WTC11 (cell line): ENCODE measurements around the gene SDF2. TPM values are rescaled to one million over a fixed set of nuclear protein-coding genes. Genes with fewer than 3 reads are reported as not detected.

ENCODE experiments used
- ATAC-seq: fragments of 200-7000 bp; cut with Tn5 transposase; 2 replicates; pipeline ENCODE4 v1.10.0; 2021; ENCODE audit warnings: mild to moderate bottlenecking, moderate library complexity
- CTCF ChIA-PET: fragments of 300-600 bp; sonication (Branson Sonifier 250); formaldehyde crosslinking; loops from one replicate; lab custom pipeline; 2021; ENCODE audit warnings: antibody characterized with exemption; lab: Charles Lee
- POLR2A ChIA-PET: fragments of 350-600 bp; sonication (Branson Sonifier 250); formaldehyde crosslinking; loops from one replicate; lab custom pipeline; 2021; ENCODE audit warnings: antibody characterized with exemption; lab: Charles Lee
- DNase-seq: peaks from one replicate; pipeline ENCODE4 v3.0.0; 2021; ENCODE audit warnings: low spot score
- H3K27ac Mint-ChIP-seq: 2 replicates; pipeline ENCODE4 v1.8.0; 2021; ENCODE audit warnings: mixed read lengths
- H3K27me3 Mint-ChIP-seq: 2 replicates; pipeline ENCODE4 v1.8.0; 2021; ENCODE audit warnings: low read depth, mild to moderate bottlenecking, moderate library complexity, mixed read lengths
- H3K36me3 Mint-ChIP-seq: 2 replicates; pipeline ENCODE4 v1.8.0; 2021; ENCODE audit warnings: mixed read lengths
- H3K4me1 Mint-ChIP-seq: 2 replicates; pipeline ENCODE4 v1.8.0; 2022; ENCODE audit warnings: mixed read lengths
- H3K4me3 Mint-ChIP-seq: 2 replicates; pipeline ENCODE4 v1.8.0; 2021; ENCODE audit warnings: mild to moderate bottlenecking, moderate library complexity, mixed read lengths
- H3K9me3 Mint-ChIP-seq: 2 replicates; pipeline ENCODE4 v1.8.0; 2021; ENCODE audit warnings: mixed read lengths
- NFYB ChIP-seq: sonication (generic); formaldehyde crosslinking; conservative IDR thresholded peaks from 2 replicates; pipeline ENCODE4 v1.8.0; 2022; ENCODE audit warnings: low read depth, missing genetic modification reagents
- TEAD4 ChIP-seq: sonication (generic); formaldehyde crosslinking; IDR thresholded peaks from 2 replicates; pipeline ENCODE4 v1.8.0; 2022; ENCODE audit warnings: mild to moderate bottlenecking, missing genetic modification reagents
- ZNF232 ChIP-seq: sonication (generic); formaldehyde crosslinking; IDR thresholded peaks from 2 replicates; pipeline ENCODE4 v1.8.0; 2022; ENCODE audit warnings: mild to moderate bottlenecking, missing genetic modification reagents
- total RNA-seq: library from RNA; stranded (reverse); gene quantifications from 3 replicates; pipeline ENCODE4 v1.2.3, GENCODE V29; 2021

SDF2 gene
- total RNA-seq, 1 experiment from 2014 or later: 49.4 TPM

DNA sequence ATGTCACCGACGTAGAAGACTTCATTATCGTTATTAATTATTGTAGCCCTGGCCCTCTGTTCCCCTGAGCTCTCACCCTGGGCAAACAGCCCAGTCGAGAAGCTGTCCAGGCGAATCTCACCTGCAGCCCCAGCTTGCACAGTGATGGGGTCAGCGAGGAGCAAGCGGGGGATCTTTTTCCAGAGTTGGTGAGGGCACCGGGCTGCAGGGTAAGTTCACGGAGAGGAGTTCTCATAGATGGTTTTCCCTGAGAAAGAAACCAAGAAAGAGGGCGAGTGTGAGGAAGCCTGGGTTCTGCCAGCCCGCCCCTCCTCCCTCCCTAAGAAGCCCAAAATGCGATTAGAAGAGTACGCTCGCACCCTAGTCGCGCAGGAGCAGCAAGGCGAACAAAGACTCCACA lies 63.3 kb downstream of the SDF2 start:
- H3K9me3 Mint-ChIP-seq: no peaks in the 10 kb centered on the region
- H3K4me3 Mint-ChIP-seq: peak overlapping the region; percentile 94
- H3K27me3 Mint-ChIP-seq: peaks cover 4% of the 10 kb centered on the region
- ATAC-seq (peak; percentile 18), DNase-seq (no peak)
- ChIA-PET CTCF (interaction anchor here (1.2 kb wide), 1 partner anchor 14 kb away, joined by 4 read pairs; no protein-coding TSS in a partner anchor), POLR2A (interaction anchor here (0.7 kb wide), 1 partner anchor 22 kb away, joined by 3 read pairs; the partner anchor contains the start of gene ALDOC)
- H3K36me3 Mint-ChIP-seq: peaks cover 19% of the 10 kb centered on the region
- peaks cover 16% of the 10 kb centered on the region for H3K4me1 Mint-ChIP-seq
- TF ChIP-seq NFYB (CRISPR knock-in tag) (no peak), TEAD4 (no peak), ZNF232 (CRISPR knock-in tag) (no peak)
- H3K27ac Mint-ChIP-seq: peak overlapping the region; percentile 90

Other genes with a start within 250 kb of the SDF2 start
- gene SLC13A2, start 188.3 kb downstream of the SDF2 start, total RNA-seq: not detected in 3 replicates
- gene FOXN1, start 155.6 kb downstream of the SDF2 start, total RNA-seq: not detected in 3 replicates
- gene UNC119, start 109.3 kb downstream of the SDF2 start, total RNA-seq: 53.3 to 59.6 TPM (median 54.6 TPM) in 3 replicates
- gene PIGS, start 90.4 kb downstream of the SDF2 start, total RNA-seq: 50.6 to 55.0 TPM (median 54.6 TPM) in 3 replicates
- gene ALDOC, start 85.0 kb downstream of the SDF2 start, total RNA-seq: 73.5 to 95.7 TPM (median 94.2 TPM) in 3 replicates
- 120 to 146 TPM (median 125 TPM) in 3 replicates for gene SPAG5, start 62.9 kb downstream of the SDF2 start, total RNA-seq
- gene RSKR, start 47.7 kb downstream of the SDF2 start, total RNA-seq: 23.7 to 28.0 TPM (median 25.6 TPM) in 3 replicates
- 111 to 139 TPM (median 116 TPM) in 3 replicates for gene BLTP2, start 16.7 kb downstream of the SDF2 start, total RNA-seq
- 49.1 to 61.3 TPM (median 54.5 TPM) in 3 replicates for gene SUPT6H, start 299 bp upstream of the SDF2 start, total RNA-seq
- gene PROCA1, start 50.0 kb upstream of the SDF2 start, total RNA-seq: 28.4 to 33.9 TPM (median 31.7 TPM) in 3 replicates
- gene RAB34, start 56.0 kb upstream of the SDF2 start, total RNA-seq: 153 to 181 TPM (median 162 TPM) in 3 replicates
- 1,832 to 2,055 TPM (median 2,048 TPM) in 3 replicates for gene RPL23A, start 58.1 kb upstream of the SDF2 start, total RNA-seq
- 36.0 to 41.2 TPM (median 36.5 TPM) in 3 replicates for gene TLCD1, start 64.3 kb upstream of the SDF2 start, total RNA-seq
- gene NEK8, start 66.9 kb upstream of the SDF2 start, total RNA-seq: 17.9 to 25.0 TPM (median 18.6 TPM) in 3 replicates
- 192 to 268 TPM (median 192 TPM) in 3 replicates for gene TRAF4, start 82.1 kb upstream of the SDF2 start, total RNA-seq
- 86.6 to 94.6 TPM (median 91.5 TPM) in 3 replicates for gene FAM222B, start 180.9 kb upstream of the SDF2 start, total RNA-seq
- 70.1 to 77.0 TPM (median 72.0 TPM) in 3 replicates for gene ERAL1, start 193.1 kb upstream of the SDF2 start, total RNA-seq
- gene FLOT2, start 235.8 kb upstream of the SDF2 start, total RNA-seq: 139 to 153 TPM (median 144 TPM) in 3 replicates
- gene DHRS13, start 241.2 kb upstream of the SDF2 start, total RNA-seq: 26.5 to 29.5 TPM (median 28.5 TPM) in 3 replicates